GM19455 (cell line): ENCODE data around the gene PRKAG1.

ENCODE experiments used
- ATAC-seq: cut with Tn5 transposase; IDR thresholded peaks from one replicate; pipeline ENCODE4 v1.9.1; 2021; ENCODE audit not compliant: unreplicated experiment

PRKAG1 gene

GRCh38 chr12:49014547-49014946 lies 4.0 kb downstream of the PRKAG1 start:
- no peak for ATAC-seq

DNA sequence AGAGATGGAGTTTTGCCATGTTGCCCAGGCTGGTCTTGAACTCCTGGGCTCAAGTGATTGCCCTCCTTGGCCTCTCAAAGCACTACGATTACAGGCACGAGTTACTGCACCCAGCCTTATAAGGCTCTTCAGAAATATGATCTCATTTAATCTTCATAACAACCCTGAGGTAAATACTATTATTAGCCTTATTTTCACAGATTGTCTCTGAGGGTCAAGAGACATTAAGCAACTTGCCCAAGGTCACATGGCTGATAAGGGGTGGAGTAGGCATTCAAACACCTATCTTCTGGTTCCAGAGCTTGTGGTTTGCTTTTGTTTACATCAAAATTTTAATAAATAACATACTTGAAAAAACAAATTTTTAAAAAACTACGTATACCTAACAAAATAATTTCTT lies 5.1 kb downstream of the PRKAG1 start:
- ATAC-seq = no peak

GRCh38 chr12:49012739-49013138 lies 5.8 kb downstream of the PRKAG1 start:
- ATAC-seq = no peak

- ATAC-seq = no peak
Observed at GRCh38 chr12:49010092-49010668, 8.4 kb downstream of the PRKAG1 start.

DNA sequence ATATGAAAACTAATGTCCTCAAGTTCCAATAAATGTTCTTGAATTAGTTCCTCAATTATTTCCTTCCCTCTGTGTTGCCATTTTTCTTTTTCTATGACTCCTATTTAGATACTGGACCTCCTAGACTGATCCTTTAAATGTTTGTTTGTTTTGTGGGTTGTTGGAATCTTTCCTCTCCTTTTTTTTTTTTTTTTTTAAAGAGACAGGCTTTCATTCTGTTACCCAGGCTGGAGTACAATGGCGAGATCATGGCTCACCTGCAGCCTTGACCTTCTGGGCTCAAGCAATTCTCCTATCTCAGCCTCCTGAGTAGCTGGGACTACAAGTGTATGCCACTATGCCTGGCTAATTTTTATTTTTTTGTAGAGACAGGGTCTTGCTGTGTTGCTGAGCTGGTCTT lies 9.6 kb downstream of the PRKAG1 start:
- no peak for ATAC-seq

DNA sequence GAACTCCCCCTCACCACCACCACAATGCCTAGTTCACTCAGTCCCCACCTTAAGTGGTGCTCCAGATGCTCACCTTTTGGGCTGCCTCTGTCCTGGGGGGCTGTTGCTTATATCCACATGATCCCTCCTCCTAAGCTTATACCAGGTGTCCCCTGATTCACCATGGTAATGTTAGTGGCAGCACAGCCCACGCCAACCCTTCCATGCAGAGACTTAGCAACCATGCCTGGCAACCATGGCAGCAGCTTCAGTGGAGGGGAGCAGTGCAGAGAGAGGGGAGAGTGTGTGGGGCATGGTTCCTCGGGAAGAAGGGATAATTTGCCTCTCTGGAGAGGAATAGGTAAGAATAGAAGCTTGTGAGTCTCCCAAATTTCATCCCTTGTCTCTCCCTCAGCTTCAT lies 18.2 kb downstream of the PRKAG1 start:
- no peak for ATAC-seq

DNA sequence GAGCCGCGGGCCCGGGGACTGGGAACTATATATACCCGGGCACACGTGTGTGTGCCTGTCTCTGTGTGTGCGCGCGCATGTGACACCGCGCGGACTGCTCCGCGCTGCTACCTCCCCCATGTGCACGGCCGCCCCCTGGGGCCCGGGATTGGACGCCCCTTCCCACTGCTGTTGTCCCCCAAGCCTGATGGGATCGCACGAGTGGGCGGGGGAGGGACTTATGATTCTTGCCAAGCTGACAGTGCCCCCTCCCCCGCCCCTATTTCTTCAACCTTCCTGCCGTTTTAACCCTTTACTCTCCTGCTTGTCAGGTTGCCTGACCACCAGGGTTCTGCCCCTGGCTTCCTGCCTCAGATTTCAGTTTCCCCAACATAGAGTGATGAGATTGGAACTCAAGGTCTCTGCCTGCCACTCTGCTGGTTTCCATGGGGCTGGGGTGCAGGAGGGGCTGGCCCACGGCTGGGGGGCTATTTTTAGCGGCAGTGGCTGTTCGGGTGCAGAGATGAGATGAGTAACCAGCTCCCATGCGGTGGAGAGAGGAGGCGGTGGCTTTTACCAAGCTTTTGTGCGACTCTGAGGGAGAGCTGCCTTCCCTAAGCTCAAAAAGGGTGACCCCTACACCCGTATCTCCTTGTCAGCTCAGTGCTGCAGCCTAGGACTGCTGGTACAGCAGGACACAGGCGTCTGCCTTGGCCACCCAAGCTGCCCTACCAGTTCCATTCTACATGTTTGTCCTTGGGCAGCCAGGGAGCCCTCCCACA lies 19.0 kb downstream of the PRKAG1 start, which contains the start of gene DDN:
DDN (minus strand) TSS at position 5 of the 761 bp plus-strand sequence. CDS start 88 bp downstream, outside the sequence.
- no peak for ATAC-seq

- no peak for ATAC-seq
Observed at GRCh38 chr12:48998497-48999353, 19.9 kb downstream of the PRKAG1 start.

DNA sequence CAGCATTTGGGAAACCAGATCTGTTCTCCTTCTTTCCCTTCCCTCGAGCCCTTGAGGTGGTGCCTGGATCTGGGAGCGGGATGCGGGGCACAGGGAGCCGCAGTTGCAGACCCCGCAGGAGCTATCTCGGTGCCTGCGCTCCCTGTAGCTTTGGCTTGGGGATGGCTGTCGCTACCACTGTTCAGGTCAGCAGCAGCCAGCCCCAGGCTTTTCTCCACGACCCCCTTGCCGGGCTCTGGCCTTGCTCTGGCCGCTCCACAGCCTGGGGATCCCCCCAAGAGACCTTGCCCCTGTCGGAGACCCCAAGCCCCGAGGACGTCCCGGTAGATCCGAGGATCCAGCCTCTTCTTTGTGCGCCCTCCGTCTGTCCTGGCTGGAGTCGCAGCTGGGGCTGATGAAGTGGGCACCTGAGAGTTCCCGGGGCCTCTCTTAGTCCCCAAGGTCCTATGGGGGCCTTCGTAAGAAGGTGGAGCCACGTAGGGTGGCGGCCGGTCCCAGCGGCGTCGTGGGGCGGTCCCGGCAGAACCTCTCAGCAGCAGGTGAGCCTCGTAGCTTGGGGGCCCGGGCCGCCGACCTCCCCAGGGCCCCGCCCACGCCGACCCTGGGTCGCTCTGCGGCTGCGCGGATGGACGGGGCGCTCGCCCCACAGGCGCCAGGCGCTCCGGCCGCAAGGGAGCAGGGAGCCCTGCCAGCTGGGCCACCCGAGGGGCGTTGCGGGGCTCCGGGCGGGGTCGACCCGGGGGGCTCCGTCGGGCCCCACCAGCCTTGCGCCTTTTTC lies 20.7 kb downstream of the PRKAG1 start:
- ATAC-seq = no peak

DNA sequence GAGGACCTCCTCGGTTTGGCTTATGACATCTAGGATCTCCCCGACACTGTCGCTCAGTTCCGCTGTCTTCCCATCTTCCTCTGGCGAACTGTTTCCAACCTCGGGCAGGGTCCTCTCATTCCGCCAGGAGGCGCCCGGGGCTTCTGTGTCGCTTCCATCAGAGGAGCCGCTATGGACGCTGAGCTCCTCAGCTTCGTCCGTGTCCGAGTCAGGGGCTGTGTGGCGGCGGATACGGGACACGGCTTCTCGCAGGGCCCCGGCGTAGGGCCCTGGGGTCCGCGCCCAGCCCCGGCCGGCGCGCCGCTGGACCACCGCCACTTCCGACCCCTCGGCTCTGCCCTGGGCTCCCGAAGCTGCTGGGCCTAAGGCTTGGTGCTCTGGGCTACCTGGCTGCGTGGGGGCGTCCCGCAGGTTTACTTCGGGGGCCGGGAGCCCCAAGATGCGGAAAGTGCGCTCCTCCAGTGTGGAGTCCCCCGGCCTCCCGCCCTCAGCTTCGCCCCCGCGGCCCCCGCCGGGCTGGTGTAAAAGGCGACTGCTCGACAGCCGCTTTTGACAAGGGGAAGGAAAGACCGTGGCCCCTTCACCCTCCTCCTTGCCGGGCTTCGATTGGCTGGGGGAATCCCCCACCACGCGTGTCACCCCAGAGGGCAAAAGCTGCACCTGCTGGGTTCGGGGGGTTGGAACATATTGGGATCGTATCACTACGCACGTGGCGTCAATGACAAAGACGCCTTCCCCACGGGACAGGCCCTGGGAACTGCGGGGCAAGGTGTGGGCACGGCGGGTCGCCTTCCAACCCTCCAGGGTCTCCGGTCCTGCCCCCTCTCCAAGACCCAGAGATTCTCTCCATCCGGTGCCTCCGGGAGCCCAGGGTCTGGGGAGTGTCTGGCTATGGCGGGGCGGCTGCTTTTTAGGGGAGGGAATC lies 21.5 kb downstream of the PRKAG1 start:
- no peak for ATAC-seq

DNA sequence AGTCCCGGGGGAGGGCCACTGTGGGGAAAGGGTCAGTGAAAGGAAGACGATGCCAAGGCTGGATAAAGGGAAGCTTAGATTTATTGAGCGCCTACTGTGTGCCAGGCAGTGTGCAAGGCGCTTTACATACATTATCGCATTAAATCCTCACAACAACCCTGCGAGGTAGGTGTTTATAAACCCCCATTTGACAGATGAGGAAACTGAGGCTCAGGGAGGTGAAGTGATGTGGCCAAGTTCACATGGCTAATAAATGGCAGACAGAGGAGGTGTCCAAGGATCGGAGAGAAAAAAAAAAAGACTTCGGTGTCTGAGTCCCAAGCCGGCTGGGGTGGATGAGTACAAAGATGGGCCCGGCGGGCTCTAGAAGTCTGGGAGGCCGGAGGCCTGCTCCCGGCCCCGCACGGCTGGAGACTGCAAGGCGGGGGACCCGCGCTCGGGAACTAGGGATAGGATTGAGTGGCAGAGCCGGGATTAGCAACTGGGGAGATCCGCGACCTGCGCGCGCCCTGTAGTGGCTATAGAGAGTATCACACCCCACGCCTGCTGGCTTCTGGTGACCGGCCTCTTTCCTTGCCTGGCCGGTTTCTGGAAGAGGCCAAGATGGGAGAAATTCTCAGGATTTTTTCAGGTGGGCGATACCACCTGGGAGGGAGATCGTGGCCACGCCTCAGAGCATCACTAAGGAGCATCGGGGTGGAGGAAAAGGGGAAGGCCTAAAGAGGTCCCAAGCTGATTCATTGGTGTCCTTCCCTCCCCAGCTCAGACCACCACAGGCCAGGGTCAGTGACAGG lies 23.3 kb downstream of the PRKAG1 start:
- ATAC-seq = no peak

DNA sequence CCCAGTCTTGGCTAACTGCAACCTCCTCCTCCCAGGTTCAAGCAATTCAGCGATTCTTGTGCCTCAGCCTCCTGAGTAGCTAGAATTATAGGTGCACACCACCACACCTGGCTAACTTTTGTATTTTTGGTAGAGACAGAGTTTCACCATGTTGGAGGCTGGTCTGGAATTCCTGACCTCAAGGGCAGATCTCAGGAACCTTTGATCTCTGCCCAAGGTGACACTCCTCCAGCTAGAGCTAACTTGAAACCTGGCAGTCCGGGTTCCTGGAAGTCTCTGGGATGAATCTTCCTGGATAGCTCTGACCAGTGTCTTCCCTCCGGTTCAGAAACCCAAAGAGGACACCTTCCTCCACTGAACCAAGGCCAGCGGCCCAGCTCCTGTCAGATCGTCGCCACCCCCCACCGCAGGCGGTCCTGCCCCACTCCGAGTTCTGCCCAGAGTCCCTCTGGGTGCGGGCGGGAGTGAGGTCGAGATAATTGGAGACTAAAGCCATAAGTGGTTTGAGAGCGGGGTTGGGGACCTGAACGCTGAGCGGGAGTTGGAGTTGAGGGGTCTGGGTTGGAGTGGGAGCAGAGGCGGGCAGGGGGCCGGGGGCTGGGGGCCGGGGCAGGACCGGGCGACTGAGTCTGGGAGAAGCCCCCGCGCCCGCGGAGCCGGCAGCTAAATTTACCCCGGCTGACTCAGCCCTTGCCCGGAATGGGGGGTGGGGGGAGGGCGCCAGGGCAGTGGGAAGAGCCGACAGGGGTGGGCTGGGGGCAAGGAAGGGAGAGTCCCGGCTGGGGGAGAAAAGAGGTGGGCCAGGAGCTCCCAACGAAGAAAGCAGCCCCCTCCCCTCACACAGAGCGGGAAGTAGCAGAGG lies 24.1 kb downstream of the PRKAG1 start:
- ATAC-seq = no peak

DNA sequence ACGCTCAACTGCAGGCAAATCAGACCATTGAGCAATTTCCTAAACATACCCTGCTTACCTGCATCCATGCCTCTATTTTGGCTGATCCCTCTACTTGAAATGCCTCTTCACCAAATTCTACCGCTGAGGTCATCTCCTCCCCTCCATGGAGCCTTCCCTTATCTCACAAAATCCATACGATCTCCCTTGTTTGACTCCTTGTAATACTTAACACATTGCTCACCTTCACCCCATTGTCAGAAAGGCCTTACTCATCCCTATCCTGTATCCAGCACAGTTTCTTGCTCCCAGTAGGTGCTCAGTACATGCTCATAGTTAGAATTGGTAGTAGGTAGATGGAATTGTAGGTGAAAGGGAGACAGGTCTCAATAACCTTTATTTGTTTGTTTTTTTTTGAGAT lies 24.8 kb downstream of the PRKAG1 start:
- ATAC-seq = no peak

DNA sequence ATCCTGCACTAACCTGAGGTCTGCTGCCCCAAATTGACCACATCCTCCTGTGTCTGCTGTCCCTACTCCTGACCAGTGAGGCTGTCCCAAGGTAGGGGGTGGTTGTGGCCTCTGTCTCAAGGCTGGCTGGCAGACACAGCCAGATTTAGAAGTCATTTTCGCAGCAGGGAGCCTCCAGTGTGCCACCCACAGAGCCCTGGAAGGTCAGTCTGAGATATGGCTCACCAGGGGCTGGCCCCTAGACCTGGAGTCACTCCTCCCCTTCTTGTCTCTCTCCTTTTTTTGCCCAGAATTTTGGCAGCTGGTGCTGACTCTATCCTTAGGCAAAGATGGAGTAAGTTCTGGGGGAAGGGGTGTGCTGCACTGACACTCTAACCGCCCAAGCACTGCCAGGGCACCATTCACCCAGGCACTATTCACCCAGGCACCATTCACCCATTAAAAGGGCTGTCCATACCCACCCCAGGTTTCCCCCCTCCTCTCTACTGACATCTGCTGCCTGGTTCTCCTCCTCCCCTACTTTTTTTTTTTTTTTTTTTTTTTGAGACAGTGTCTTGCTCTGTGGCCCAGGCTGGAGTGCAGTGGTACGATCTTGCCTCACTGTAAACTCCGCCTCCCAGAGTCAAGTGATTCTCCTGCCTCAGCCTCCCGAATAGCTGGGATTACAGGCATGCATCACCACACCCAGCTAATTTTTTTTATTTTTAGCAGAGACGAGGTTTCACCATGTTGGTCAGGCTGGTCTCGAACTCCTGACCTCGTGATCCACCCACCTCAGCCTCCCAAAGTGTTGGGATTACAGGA lies 27.1 kb downstream of the PRKAG1 start:
- ATAC-seq = no peak

DNA sequence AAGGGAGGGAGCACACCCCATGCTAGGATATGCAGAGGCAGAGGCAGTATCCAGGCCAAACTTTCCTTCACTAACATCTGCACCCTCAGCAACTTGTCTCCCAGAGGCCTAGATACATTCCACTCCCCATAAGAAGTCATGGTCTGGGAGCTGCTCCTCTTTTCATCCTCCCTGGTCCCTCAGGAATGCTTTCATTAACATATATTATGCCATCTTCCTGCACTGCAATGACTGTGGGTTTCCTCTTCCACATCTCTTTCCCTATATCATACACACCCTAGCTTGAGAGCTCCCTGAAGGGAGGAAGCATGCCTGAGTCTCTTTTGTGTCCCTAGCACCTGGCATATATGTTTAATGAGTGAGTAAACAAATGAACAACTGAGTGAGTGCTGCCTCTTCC lies 28.0 kb downstream of the PRKAG1 start:
- no peak for ATAC-seq

- ATAC-seq = no peak
Observed at GRCh38 chr12:48988030-48988649, 30.4 kb downstream of the PRKAG1 start.

DNA sequence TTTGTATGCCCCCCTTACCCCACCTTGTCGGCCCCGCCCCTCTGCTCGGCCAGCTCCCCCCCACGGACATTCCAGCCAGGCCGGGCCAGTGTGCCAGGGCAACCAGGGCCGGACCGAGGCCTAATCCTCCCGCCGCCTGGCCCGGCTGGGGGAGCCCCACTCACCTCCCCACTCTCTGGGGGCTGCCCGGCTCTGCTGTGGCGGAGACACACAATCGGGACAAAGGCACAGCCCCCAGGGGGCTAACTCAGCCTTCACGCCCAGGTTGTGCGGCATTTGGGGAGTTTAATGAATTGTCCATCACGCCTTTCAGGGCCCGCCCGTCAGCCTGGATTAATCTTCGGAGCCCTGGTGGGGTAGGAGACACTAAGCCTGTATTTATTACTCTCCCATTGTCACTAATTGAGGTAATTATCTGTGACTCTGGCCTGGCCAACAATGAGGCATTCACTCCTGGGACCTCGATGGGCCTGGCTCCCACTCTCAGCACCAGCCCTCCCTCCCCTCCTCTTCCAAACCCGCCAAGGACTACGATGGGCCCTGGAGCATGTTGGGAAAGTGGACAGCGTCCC lies 31.8 kb downstream of the PRKAG1 start:
- ATAC-seq = no peak
